Measurements from ENCODE around the gene DUSP6. TPM values are rescaled to one million over a fixed set of nuclear protein-coding genes. Genes with fewer than 3 reads are reported as not detected.

DUSP6 gene
- total and polyA plus RNA-seq, 12 donors = 12.3 to 81.8 (median 39.9) TPM

DNA sequence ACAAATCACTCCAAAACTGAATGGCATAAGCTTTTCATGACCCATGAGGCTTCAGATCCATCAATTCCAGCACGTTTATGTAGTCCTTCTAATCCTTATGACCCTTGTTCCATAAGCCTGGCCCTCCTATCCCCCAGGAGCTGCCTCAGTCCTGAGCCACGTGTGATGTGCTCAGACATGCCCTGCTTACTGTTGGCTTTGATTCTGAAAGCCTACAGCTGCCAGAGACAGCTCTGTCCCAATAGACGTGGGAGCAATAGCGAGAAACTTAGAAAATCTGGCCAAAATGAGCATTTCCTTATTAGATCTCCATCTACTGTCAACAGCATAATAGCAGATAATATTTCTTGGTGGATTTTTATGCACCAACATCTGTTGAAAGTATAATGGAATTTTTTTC, 33.2 kb downstream of the DUSP6 start:
- intact Hi-C loops (cut with DNase I) = no loop called here
- TF ChIP-seq, protein P1, sequence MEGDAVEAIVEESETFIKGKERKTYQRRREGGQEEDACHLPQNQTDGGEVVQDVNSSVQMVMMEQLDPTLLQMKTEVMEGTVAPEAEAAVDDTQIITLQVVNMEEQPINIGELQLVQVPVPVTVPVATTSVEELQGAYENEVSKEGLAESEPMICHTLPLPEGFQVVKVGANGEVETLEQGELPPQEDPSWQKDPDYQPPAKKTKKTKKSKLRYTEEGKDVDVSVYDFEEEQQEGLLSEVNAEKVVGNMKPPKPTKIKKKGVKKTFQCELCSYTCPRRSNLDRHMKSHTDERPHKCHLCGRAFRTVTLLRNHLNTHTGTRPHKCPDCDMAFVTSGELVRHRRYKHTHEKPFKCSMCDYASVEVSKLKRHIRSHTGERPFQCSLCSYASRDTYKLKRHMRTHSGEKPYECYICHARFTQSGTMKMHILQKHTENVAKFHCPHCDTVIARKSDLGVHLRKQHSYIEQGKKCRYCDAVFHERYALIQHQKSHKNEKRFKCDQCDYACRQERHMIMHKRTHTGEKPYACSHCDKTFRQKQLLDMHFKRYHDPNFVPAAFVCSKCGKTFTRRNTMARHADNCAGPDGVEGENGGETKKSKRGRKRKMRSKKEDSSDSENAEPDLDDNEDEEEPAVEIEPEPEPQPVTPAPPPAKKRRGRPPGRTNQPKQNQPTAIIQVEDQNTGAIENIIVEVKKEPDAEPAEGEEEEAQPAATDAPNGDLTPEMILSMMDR (IDR thresholded peaks at IDR 0.05) = no peak
- peaks cover 0 to 9% of the 10 kb centered on the region in 2 donors for H3K4me1 ChIP-seq (replicated peaks in 1 of 2)
- H3K27me3 ChIP-seq = no peaks in the 10 kb centered on the region
- H3K27ac ChIP-seq = no peak overlapping the region
- H3K9me3 ChIP-seq (replicated peaks in 1 of 3) = no peaks in the 10 kb centered on the region
- no peak overlapping the region for H3K4me3 ChIP-seq
- peak in 3 of 7 donors; percentile 20 to 33 (median 28) for DNase-seq
- H3K36me3 ChIP-seq (replicated peaks in 1 of 2) = no peaks in the 10 kb centered on the region
- WGBS, 4 donors = 34 to 47% (median 43%) methylated on average over 4 of the region's 4 CpGs

DNA sequence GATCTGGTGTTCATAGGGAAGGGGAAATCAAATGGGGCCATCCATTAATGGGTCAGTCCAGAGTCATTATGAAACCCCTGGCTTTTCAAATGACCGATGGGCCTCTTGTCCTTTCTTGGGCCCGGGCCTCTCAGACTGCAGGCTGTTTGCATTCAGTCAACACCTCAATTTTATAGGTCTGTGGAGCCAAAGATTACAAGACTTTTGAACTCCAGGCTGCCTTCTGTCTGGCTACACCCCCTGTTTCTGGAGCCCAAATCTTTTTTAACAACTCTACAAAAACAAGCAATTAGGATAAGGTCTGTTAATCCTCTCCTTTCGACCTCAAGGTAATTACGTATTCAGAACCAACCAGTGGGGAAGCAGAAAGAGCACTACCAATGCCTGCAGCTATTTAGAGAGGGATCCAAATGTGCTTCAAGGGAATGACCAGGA, 35.6 kb downstream of the DUSP6 start:
- Histone ChIP-seq H3K27ac (no peak overlapping the region), H3K36me3 (replicated peaks in 1 of 2) (no peaks in the 10 kb centered on the region), H3K4me3 (no peak overlapping the region), H3K9me3 (replicated peaks in 1 of 3) (no peaks in the 10 kb centered on the region), H3K4me1 (replicated peaks in 1 of 2) (peaks cover 0 to 5% of the 10 kb centered on the region in 2 donors), H3K27me3 (no peaks in the 10 kb centered on the region)
- intact Hi-C loops (cut with DNase I) = no loop called here
- DNase-seq = peak in 1 of 7 donors; percentile 15
- no peak for TF ChIP-seq POLR2A (IDR thresholded peaks at IDR 0.05)
- TF ChIP-seq, protein P1 (IDR thresholded peaks at IDR 0.05) = no peak
- 48 to 66% (median 51%) methylated on average over 4 of the region's 4 CpGs for WGBS, 4 donors

DNA sequence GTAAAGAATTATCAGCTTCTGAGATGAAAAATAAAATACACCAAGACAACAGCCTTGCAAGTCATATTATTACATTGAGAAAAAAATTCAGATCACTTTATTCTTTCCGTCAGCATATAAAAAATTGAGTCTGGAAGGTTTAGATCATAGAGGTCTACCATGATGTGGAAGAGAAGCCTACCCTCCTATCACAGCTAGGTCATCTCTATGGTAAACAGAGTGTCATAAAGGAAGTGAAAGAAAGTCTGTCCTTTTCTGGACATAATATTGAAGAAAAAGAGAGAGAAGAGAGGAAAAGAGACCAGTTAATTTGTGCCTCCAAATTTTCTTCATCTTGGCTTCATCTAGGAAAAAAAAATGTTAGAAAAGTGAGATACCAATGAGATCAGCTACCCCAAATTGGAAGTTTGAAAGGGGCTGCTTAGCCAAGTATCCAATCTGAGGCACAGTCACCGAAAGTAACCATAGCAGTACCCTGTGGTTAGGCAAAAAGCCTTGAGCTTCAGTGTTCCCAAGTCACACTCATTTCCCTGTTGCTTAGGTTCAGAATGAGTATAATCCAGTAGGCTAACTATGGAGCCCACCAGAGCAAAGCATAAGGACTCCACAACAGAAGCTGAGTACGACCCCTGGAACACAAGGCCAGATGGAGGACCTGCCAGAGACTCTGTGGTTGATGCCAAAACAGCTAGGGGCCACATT, 38.1 kb downstream of the DUSP6 start:
- 82 to 93% (median 83%) methylated on average over 2 to 3 of the region's 3 CpGs for WGBS, 4 donors
- no peaks in the 10 kb centered on the region for H3K27me3 ChIP-seq
- intact Hi-C loops (cut with DNase I) = no loop called here
- H3K4me3 ChIP-seq = no peak overlapping the region
- DNase-seq = no peak
- TF ChIP-seq POLR2A (IDR thresholded peaks at IDR 0.05) = no peak
- TF ChIP-seq, protein P1 (IDR thresholded peaks at IDR 0.05) = no peak
- H3K27ac ChIP-seq = no peak overlapping the region
- no peaks in the 10 kb centered on the region for H3K9me3 ChIP-seq (replicated peaks in 1 of 3)
- no peaks in the 10 kb centered on the region for H3K36me3 ChIP-seq (replicated peaks in 1 of 2)
- H3K4me1 ChIP-seq (replicated peaks in 1 of 2) = peaks cover 0 to 5% of the 10 kb centered on the region in 2 donors

DNA sequence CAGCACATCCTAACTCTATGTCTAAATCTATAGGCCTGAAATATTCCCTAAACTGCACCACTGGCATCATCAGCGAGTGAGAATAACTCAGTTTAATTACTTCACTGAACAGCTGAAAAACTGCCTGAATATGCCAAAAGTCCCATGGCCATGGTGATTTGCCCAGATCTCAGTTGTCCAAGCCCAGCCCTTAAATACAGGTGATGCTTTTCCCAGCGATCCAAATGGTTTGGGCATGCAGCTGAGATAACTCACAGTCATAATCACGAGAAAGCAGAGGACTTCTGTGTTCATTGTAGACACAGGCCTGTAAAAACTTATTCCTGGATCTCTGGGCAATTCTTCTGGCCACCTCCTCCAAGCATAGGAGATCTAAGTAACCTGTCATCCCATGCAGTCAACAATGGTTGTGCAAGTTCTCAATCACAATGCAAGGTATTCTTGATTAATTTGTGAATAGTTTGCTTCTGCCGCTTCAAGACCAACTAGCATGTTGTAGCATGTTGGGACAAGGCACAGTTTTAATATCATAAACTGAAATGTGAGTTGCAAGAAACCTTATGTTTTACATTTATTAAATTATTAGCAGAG, 40.5 kb downstream of the DUSP6 start:
- no peaks in the 10 kb centered on the region for H3K9me3 ChIP-seq (replicated peaks in 1 of 3)
- no peak for DNase-seq
- intact Hi-C loops (cut with DNase I) = no loop called here
- H3K27me3 ChIP-seq = no peaks in the 10 kb centered on the region
- no peak for TF ChIP-seq POLR2A (IDR thresholded peaks at IDR 0.05)
- TF ChIP-seq, protein P1 (IDR thresholded peaks at IDR 0.05) = no peak
- 89 to 96% (median 91%) methylated on average over 4 of the region's 4 CpGs for WGBS, 4 donors
- H3K4me1 ChIP-seq (replicated peaks in 1 of 2) = peaks cover 0 to 2% of the 10 kb centered on the region in 2 donors
- H3K4me3 ChIP-seq = no peak overlapping the region
- no peaks in the 10 kb centered on the region for H3K36me3 ChIP-seq (replicated peaks in 1 of 2)
- no peak overlapping the region for H3K27ac ChIP-seq
